ENCODE results near the gene SEC14L2.
"Not testable (repeated sequence)": the region's sequence is repeated elsewhere in the genome, so short reads cannot be mapped to it uniquely, and the experiment has no call there.

Gene SEC14L2

GRCh38 chr22:30455075-30455840 is 58.4 kb downstream of the SEC14L2 start:
- DNase-seq (ENCODE audit: low read depth in 2 of 2) = no peak

DNA sequence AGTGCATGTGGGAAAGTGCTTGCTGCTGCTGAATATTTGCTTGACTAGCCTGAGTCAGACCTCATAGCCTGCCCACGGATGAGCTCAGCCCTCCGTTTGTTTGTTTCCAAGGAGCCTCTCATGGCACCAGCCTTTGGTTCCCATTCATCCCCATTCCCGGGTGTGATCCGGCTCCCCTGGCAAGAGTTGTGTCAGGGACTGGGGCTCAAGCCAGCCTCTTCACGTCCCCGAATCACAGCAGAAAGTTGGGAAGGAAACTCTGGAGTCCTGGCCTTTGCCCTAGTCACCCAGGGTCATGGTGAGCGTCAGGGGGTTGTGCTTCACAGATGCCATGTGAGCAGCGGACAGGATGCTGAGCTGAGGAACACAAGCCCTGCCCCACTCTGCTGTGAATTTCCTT is 61.2 kb downstream of the SEC14L2 start:
- no peak for DNase-seq (ENCODE audit: low read depth in 2 of 2)

- no peak for DNase-seq (ENCODE audit: low read depth in 2 of 2)
These were observed 62.6 kb downstream of the SEC14L2 start for GRCh38 chr22:30459181-30460052.

DNA sequence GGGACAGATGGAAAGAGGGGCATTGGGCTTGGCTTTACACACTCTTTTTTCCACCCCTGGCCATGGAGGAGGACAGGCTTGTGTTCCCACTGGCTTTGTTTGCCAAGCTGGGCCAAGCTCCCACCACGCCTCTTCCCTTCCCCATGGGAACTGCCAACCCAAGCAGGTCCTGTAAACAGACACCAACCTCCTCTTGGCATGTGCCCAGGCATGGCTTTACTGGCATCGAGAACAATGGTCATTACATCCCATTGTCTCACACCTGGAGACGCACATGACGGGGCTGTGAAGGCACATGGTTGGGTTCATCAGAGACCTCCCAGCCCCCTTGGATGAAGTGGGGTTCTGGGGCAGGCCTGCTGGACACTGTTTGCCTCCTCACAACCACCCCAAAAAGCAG is 63.3 kb downstream of the SEC14L2 start:
- DNase-seq (ENCODE audit: low read depth in 2 of 2) = no peak

DNA sequence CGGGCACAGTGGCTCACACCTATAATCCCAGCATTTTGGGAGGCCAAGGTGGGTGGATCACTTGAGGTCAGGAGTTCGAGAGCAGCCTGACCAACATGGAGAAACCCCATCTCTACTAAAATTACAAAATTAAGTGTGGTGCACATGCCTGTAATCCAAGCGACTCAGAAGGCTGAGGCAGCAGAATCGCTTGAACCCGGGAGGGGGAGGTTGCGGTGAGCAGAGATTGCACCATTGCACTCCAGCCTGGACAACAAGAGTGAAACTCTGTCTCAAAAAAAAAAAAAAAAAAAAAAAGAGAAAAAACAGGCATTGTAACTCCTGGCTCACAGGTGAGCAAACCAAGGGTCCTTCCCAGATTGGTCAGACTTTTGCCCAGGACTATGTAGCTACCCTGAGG is 63.7 kb downstream of the SEC14L2 start:
- DNase-seq (ENCODE audit: low read depth in 2 of 2) = not testable (repeated sequence)

DNA sequence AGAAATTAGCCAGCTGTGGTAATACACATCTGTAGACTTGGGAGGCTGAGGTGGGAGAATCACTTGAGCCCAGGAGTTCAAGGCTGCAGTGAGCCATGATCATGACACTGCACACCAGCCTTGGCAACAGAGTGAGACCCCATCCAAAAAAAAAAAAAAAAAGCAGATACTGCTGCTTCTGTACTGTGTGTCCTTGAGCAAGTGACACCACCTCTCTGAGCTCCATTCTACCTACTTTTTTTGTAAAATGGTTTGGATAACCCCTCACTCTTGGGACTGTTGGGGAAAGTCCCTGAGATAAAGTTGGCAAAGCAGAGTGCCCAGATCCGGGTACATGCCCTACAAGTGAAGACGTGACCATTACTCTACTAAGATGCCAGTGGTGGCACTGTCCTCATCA is 72.3 kb downstream of the SEC14L2 start:
- no peak for DNase-seq (ENCODE audit: low read depth in 2 of 2)

DNA sequence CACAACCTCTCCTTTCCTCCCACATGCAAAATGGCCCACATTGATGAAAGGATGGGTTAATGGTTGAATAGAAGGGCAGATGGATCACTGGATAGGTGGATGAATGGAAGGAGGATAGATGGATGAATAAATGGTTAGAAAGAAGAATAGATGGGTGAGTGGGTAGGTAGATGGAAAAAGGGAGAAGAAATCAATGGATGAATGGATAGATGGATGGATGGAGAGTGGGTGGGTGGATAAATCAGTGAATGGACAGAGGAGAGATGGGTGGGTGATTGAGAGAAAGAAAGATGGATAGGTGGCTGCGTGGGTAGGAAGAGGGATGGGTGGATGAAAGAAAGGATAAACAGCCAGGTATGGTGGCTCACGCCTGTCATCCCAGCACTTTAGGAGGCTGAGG is 73.8 kb downstream of the SEC14L2 start:
- no peak for DNase-seq (ENCODE audit: low read depth in 2 of 2)

DNA sequence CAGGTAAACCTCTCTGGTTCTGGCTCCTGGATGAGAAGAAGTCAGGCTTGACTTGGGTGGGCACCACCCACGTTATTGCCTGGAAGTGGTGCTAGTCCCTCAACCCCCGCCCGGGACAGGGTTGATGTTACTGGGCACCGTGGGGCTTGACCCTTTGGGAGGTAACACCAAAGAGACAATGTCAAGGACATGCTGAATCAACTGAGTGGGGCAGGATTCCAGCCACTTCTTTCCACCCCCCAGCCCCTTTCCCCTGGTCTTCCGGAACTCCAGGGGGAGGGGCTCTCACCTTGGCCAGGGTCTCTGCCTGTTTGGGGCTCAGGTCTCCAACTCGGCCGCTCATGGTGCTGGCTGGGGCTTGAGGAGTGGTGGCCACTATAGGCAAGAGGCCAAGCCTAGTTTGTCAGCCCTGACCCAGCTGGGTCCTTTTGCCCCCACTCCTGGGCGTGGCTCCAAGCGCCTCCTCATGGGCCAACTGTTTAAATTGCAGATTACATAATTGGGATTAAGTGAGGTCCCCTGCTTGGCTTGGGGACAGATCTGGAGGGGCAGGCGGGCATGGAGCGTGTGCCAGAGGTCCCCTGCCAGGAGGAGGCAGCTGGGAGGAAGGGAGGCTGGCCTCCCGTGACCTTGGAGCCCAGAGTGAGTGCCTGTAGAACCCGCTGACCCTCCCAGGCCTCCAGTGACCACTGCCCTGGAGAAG is 74.9 kb downstream of the SEC14L2 start, which contains the start of gene SEC14L3:
Gene SEC14L3, minus strand, starts transcription at position 402 of the 703 bp plus-strand sequence. Its CDS starts 59 bp downstream, at position 343.
- DNase-seq (ENCODE audit: low read depth in 2 of 2) = no peak

GRCh38 chr22:30472994-30473720 is 76.3 kb downstream of the SEC14L2 start:
- DNase-seq (ENCODE audit: low read depth in 2 of 2) = no peak

DNA sequence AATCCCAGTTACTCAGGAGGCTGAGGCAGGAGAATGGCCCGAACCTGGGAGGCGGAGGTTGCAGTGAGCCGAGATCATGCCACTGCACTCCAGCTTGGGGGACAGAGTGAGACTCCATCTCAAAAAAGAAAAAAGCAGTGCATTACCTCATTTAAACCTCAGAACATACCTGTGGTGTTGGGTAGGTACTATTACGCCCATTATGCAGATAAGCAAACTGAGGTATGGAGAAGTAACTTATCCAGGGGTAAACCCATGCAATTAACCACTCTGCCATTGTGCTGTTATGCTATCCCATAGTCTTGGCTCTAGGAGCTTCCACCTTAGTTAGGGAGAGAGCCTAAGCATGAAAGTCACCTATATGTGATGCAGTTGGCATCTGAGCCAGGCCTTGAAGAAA is 77.3 kb downstream of the SEC14L2 start:
- DNase-seq (ENCODE audit: low read depth in 2 of 2) = no peak
